HepG2 (cell line): ENCODE data around the gene TRAPPC5. TPM values are rescaled to one million over a fixed set of nuclear protein-coding genes. Genes with fewer than 3 reads are reported as not detected.

Experiments used
- ATAC-seq: fragments of 200-7000 bp; cut with Tn5 transposase; 3 replicates; pipeline ENCODE4 v1.9.1; 2020; ENCODE audit warnings: mild to moderate bottlenecking, moderate library complexity
- BruUV-seq: library from RNA; stranded (reverse); fragments of 400-500 nt; replicated peaks from 2 replicates; lab custom pipeline; 2021; lab: Mats Ljungman, UMichigan
- CTCF ChIA-PET: fragments of 300-600 bp; formaldehyde crosslinking; extraction: SDS; loops from one replicate; lab custom pipeline; 2021; ENCODE audit warnings: low total read pairs, inconsistent platforms, low intra/inter-chr PET ratio; lab: Yijun Ruan, JAX
- POLR2A ChIA-PET: fragments of 350-600 bp; sonication (Branson Sonifier 250); formaldehyde crosslinking; loops from one replicate; lab custom pipeline; 2020; ENCODE audit warnings: antibody characterized with exemption, inconsistent platforms; lab: Yijun Ruan, JAX
- DNase-seq: peaks from one replicate; pipeline ENCODE4 v3.0.0-alpha.2; 2015; ENCODE audit warnings: low spot score
- FAIRE-seq: peaks from 3 replicates; lab custom pipeline; 2011; peaks lifted over from hg19 to GRCh38; lab: Jason Lieb, UNC
- H2AFZ ChIP-seq: one replicate; pipeline ENCODE4 v1.6.1; 2011; ENCODE audit warnings: low read length, inconsistent platforms
- H3K27ac ChIP-seq: fragments of 300-600 bp; 3 replicates; pipeline ENCODE4 v1.8.0; 2011; ENCODE audit warnings: mixed run types, mild to moderate bottlenecking, mixed read lengths, low read length, inconsistent platforms; ENCODE audit not compliant: insufficient read depth; ENCODE audit errors: extremely low read length
- H3K27me3 ChIP-seq, 2 experiments: fragments of 200-600 bp in 1 of 2; 2 replicates in 1 of 2; 3 replicates in 1 of 2; pipeline versions ENCODE4 v1.6.0 to v1.8.0; 2011; ENCODE audit warnings: low read length in 2 of 2, mild to moderate bottlenecking in 2 of 2, moderate library complexity in 2 of 2, inconsistent platforms in 1 of 2; ENCODE audit not compliant: insufficient read depth in 2 of 2, control insufficient read depth in 1 of 2
- H3K36me3 ChIP-seq, 2 experiments: fragments of 200-600 bp in 1 of 2; replicated peaks in 1 of 2; 2 replicates in 1 of 2; 3 replicates in 1 of 2; pipeline versions ENCODE4 v1.5.1 to v1.8.0; 2011; ENCODE audit warnings: low read length in 2 of 2, inconsistent platforms in 1 of 2; ENCODE audit not compliant: insufficient read depth in 2 of 2, control insufficient read depth in 1 of 2
- H3K4me1 ChIP-seq: 2 replicates; pipeline ENCODE4 v1.5.1; 2012; ENCODE audit warnings: low read length, inconsistent platforms; ENCODE audit not compliant: insufficient read depth
- H3K4me2 ChIP-seq: 2 replicates; pipeline ENCODE4 v1.6.0; 2011; ENCODE audit warnings: low read depth, low read length, inconsistent platforms
- H3K4me3 ChIP-seq, 3 experiments: fragments of 200-600 bp in 1 of 3; sonication (generic), shearing (Covaris generic) in 1 of 3; replicated peaks in 1 of 3; 2 replicates each; pipeline ENCODE4 v1.5.1; 2011 to 2016; ENCODE audit warnings: low read length in 3 of 3, inconsistent platforms in 2 of 3, low read depth in 2 of 3, mild to moderate bottlenecking in 2 of 3, control low read depth in 1 of 3, mixed read lengths in 1 of 3; ENCODE audit not compliant: insufficient read depth in 1 of 3
- H3K79me2 ChIP-seq: one replicate; pipeline ENCODE4 v1.6.1; 2011; ENCODE audit warnings: low read length, inconsistent platforms; ENCODE audit not compliant: insufficient read depth
- H3K9ac ChIP-seq: 2 replicates; pipeline ENCODE4 v1.6.0; 2011; ENCODE audit warnings: mild to moderate bottlenecking, low read depth, low read length, inconsistent platforms; ENCODE audit not compliant: insufficient read depth
- H3K9me3 ChIP-seq: 2 replicates; pipeline ENCODE4 v1.5.1; 2012; ENCODE audit warnings: mild to moderate bottlenecking, low read length
- H4K20me1 ChIP-seq: 2 replicates; pipeline ENCODE4 v1.6.0; 2011; ENCODE audit warnings: inconsistent platforms, mild to moderate bottlenecking, low read length, moderate library complexity; ENCODE audit not compliant: insufficient read depth
- CHD2 ChIP-seq: IDR thresholded peaks from 2 replicates; pipeline ENCODE4 v1.6.1; 2011; ENCODE audit warnings: low read depth, low read length, improper control_type of control experiment
- HDAC2 ChIP-seq: sonication (generic); formaldehyde crosslinking; IDR thresholded peaks from 2 replicates; pipeline ENCODE4 v1.4.0; 2020; ENCODE audit warnings: missing genetic modification reagents
- HNF4G ChIP-seq, 2 experiments: sonication (generic) in 1 of 2; formaldehyde crosslinking in 1 of 2; IDR thresholded peaks; 2 replicates each; pipeline versions ENCODE4 v1.4.0 to v1.6.1; 2011 to 2020; ENCODE audit warnings: borderline replicate concordance in 2 of 2, low read depth in 2 of 2, mild to moderate bottlenecking in 2 of 2, low read length in 1 of 2, missing genetic modification reagents in 1 of 2, moderate library complexity in 1 of 2
- MTA3 ChIP-seq: sonication (generic); formaldehyde crosslinking; IDR thresholded peaks from 2 replicates; pipeline ENCODE4 v1.4.0; 2020; ENCODE audit warnings: missing genetic modification reagents
- POLR2AphosphoS2 ChIP-seq: IDR thresholded peaks from 2 replicates; pipeline ENCODE4 v1.6.1; 2011; ENCODE audit warnings: low read depth, low read length, improper control_type of control experiment
- SNRNP70 ChIP-seq: fragments of 200-400 bp; formaldehyde crosslinking; IDR thresholded peaks from 2 replicates; pipeline ENCODE4 v1.6.1; 2017; ENCODE audit warnings: mild to moderate bottlenecking, low read depth, low read length, moderate library complexity
- SOX6 ChIP-seq, 2 experiments: fragments of 450-650 bp in 1 of 2; sonication (generic) in 1 of 2; formaldehyde crosslinking in 1 of 2; IDR thresholded peaks; 2 replicates each; pipeline versions ENCODE4 v1.4.0 to v1.6.1; 2017 to 2020; ENCODE audit warnings: antibody characterized with exemption in 1 of 2, mild to moderate bottlenecking in 1 of 2, missing genetic modification reagents in 1 of 2
- ZBTB37 ChIP-seq: sonication (generic); formaldehyde crosslinking; IDR thresholded peaks from 2 replicates; pipeline ENCODE4 v1.4.0; 2020; ENCODE audit warnings: mild to moderate bottlenecking, missing genetic modification reagents
- ZNF550 ChIP-seq: sonication (generic); formaldehyde crosslinking; IDR thresholded peaks from 2 replicates; pipeline ENCODE4 v1.4.0; 2020; ENCODE audit warnings: mild to moderate bottlenecking, missing genetic modification reagents, borderline replicate concordance
- ZNF749 ChIP-seq: sonication (generic); formaldehyde crosslinking; IDR thresholded peaks from 2 replicates; pipeline ENCODE4 v1.8.0; 2022; ENCODE audit warnings: mild to moderate bottlenecking, missing genetic modification reagents, moderate library complexity, borderline replicate concordance
- WGBS: methylation state at CpG from one replicate; pipeline ENCODE4 v1.1.6; 2017; ENCODE audit warnings: low lambda C conversion rate; 5-methylcytosine and 5-hydroxymethylcytosine counted together
- in situ Hi-C: cut with HindIII; loops from 2 replicates; pipeline ENCODE4 v1.10.0; 2017; ENCODE audit warnings: low pct_unique_long_range_greater_than_20kb; ENCODE audit not compliant: extremely low pct_ligation_motif_present
- intact Hi-C: fragments of 100-400 bp; cut with micrococcal nuclease; formaldehyde crosslinking; loops from one replicate; pipeline ENCODE4 v1.10.0; 2022; ENCODE audit not compliant: unreplicated experiment
- polyA plus RNA-seq, 8 experiments: library from polyadenylated mRNA; depleted of rRNA in 3 of 8; stranded (reverse) in 7 of 8; unstranded in 1 of 8; fragments of >200 nt; fragmentation: Illumina TruSeq in 4 of 8; extraction: Trizol in 4 of 8; gene quantifications; 2 replicates each; pipeline versions ENCODE4 v1.2.1 to v1.2.3, GENCODE V29; 2011 to 2016; ENCODE audit warnings: low read depth in 4 of 8, missing spikeins in 1 of 8, mixed read lengths in 1 of 8; ENCODE audit not compliant: insufficient read depth in 1 of 8
- total RNA-seq, 5 experiments: library from RNA; depleted of rRNA; stranded (reverse); fragments of >200 nt; fragmentation: Illumina TruSeq; extraction: Trizol; gene quantifications; 2 replicates each; pipeline ENCODE4 v1.2.3, GENCODE V29; 2016; ENCODE audit warnings: low read depth in 1 of 5

TRAPPC5 gene
- total and polyA plus RNA-seq, 2 of the 13 experiments (the other 11 are each of a cell fraction or from before 2014, with no cell fraction given), result 38.5 to 78.7 TPM

GRCh38 chr19:7703332-7703731, 22.7 kb downstream of the TRAPPC5 start:
- ChIA-PET CTCF (no interaction called here), POLR2A (no interaction called here)
- DNase-seq (no peak), FAIRE-seq (no peak), ATAC-seq (no peak)
- no TSS peak for BruUV-seq
- H3K4me3 ChIP-seq, result no peak overlapping the region
- TF ChIP-seq ZBTB37 (no peak), ZNF550 (CRISPR knock-in tag) (no peak), CHD2 (no peak), POLR2AphosphoS2 (no peak), HNF4G (IDR thresholded peaks at IDR 0.05; ENCODE audit: borderline replicate concordance, low read depth, low read length) (no peak), HNF4G (CRISPR knock-in tag; IDR thresholded peaks at IDR 0.05; ENCODE audit: borderline replicate concordance, low read depth) (no peak), ZNF749 (CRISPR knock-in tag) (no peak), MTA3 (CRISPR knock-in tag) (no peak), HDAC2 (CRISPR knock-in tag) (no peak), SNRNP70 (no peak), SOX6 (IDR thresholded peaks at IDR 0.05) (no peak), SOX6 (CRISPR knock-in tag; IDR thresholded peaks at IDR 0.05) (no peak)
- H3K4me2 ChIP-seq, result no peak overlapping the region
- H3K9me3 ChIP-seq, result no peaks in the 10 kb centered on the region
- no peak overlapping the region for H2AFZ ChIP-seq
- WGBS, result 51% methylated on average over 8 of the region's 8 CpGs
- no peak overlapping the region for H3K9ac ChIP-seq
- intact Hi-C loops (no loop called here), in situ Hi-C loops (no loop called here)
- H3K4me1 ChIP-seq, result peaks cover 11% of the 10 kb centered on the region
- no peaks in the 10 kb centered on the region for H3K36me3 ChIP-seq
- H3K79me2 ChIP-seq, result no peaks in the 10 kb centered on the region
- H4K20me1 ChIP-seq, result no peaks in the 10 kb centered on the region
- peaks cover 0 to 17% of the 10 kb centered on the region in 2 experiments; a peak in 1 of 5 replicates for H3K27me3 ChIP-seq
- H3K27ac ChIP-seq, result no peak overlapping the region
